ENCODE measurements around the gene NCAPD2.
A peak's percentile ranks its signal among the peaks of the same experiment; 100 is the strongest.

Gene NCAPD2, protein sequence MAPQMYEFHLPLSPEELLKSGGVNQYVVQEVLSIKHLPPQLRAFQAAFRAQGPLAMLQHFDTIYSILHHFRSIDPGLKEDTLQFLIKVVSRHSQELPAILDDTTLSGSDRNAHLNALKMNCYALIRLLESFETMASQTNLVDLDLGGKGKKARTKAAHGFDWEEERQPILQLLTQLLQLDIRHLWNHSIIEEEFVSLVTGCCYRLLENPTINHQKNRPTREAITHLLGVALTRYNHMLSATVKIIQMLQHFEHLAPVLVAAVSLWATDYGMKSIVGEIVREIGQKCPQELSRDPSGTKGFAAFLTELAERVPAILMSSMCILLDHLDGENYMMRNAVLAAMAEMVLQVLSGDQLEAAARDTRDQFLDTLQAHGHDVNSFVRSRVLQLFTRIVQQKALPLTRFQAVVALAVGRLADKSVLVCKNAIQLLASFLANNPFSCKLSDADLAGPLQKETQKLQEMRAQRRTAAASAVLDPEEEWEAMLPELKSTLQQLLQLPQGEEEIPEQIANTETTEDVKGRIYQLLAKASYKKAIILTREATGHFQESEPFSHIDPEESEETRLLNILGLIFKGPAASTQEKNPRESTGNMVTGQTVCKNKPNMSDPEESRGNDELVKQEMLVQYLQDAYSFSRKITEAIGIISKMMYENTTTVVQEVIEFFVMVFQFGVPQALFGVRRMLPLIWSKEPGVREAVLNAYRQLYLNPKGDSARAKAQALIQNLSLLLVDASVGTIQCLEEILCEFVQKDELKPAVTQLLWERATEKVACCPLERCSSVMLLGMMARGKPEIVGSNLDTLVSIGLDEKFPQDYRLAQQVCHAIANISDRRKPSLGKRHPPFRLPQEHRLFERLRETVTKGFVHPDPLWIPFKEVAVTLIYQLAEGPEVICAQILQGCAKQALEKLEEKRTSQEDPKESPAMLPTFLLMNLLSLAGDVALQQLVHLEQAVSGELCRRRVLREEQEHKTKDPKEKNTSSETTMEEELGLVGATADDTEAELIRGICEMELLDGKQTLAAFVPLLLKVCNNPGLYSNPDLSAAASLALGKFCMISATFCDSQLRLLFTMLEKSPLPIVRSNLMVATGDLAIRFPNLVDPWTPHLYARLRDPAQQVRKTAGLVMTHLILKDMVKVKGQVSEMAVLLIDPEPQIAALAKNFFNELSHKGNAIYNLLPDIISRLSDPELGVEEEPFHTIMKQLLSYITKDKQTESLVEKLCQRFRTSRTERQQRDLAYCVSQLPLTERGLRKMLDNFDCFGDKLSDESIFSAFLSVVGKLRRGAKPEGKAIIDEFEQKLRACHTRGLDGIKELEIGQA (N-terminal part only)

GRCh38 chr12:6493497-6494257 lies at the start of gene NCAPD2:
TSS of gene NCAPD2 (plus strand) at chr12:6494102. CDS start at chr12:6495099, 997 bp downstream.
- peak; percentile 98 for DNase-seq (ENCODE audit: low spot score)

DNA sequence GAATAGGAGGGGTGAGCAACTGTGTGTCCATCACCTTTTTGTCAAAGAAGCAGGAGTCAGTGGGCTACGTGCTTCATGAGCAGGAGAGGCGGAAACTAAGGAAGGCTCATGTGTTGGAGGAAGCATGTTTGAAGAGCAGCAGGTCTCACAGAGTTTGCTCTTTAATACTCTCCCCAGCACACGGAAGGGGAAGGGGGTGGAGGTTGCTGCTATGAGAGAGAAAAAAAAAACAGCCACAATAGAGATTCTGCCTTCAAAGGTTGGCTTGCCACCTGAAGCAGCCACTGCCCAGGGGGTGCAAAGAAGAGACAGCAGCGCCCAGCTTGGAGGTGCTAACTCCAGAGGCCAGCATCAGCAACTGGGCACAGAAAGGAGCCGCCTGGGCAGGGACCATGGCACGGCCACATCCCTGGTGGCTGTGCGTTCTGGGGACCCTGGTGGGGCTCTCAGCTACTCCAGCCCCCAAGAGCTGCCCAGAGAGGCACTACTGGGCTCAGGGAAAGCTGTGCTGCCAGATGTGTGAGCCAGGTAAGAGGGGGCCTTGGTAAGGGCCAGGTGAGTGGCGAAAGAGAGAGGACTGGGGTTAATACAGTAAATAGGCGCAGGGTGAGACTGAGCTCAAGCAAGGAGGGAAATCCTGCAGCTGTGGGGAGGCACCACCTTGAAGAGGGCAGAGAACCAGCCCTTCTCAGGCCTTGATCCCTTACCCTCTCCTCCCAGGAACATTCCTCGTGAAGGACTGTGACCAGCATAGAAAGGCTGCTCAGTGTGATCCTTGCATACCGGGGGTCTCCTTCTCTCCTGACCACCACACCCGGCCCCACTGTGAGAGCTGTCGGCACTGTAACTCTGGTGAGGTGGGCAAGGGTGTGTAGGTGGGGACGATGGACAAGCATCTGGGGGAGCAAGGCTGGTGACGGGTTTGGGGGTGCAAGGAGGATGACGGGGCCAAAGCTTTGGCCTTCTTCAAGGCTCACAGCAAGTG lies 48.9 kb upstream of the NCAPD2 start, which contains the start of gene CD27:
CD27 (plus strand) TSS at position 252 of the 985 bp plus-strand sequence; CDS start at position 393, 141 bp downstream.
- peak; percentile 83 for DNase-seq (ENCODE audit: low spot score)

DNA sequence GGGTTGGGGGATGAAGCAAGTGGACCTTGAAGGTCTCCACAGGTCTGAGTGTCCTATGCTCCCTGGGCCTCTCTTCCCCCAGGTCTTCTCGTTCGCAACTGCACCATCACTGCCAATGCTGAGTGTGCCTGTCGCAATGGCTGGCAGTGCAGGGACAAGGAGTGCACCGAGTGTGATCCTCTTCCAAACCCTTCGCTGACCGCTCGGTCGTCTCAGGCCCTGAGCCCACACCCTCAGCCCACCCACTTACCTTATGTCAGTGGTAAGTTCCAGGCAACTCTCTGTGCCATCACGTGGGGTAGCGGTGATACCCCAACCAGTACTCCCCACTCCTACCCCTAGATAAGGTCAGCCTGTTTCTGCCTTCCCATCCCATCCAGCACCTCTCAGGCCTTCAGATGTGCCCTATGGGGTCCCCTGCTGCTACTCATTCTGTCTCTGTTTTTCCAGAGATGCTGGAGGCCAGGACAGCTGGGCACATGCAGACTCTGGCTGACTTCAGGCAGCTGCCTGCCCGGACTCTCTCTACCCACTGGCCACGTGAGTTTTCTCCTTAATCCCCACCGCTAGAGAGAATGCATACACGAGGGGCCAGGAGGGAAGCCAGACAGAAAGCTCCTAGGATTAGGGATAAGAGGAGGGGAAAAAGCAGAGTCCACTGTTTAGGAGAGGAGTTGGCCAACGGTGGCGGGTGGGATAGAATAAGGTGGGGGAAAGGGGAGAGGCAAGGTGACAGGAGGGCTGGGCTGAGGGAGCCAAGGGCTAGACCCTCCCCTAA lies 43.6 kb upstream of the NCAPD2 start:
- DNase-seq (ENCODE audit: low spot score) = peak; percentile 16

DNA sequence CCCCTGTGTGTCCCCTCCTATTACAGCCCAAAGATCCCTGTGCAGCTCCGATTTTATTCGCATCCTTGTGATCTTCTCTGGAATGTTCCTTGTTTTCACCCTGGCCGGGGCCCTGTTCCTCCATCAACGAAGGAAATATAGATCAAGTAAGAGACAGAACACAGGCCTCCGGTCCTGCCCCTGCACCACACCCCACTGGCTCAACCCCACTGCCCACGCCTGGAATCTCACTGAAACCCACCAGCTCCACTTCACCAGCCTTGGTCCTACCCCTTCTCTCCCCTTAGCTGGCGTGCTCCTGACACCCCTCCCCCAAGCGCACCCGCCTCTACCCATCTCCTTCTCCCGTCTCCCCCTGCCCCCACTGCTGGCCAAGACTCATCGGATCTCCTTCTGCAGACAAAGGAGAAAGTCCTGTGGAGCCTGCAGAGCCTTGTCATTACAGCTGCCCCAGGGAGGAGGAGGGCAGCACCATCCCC lies 43.0 kb upstream of the NCAPD2 start:
- DNase-seq (ENCODE audit: low spot score) = no peak

DNA sequence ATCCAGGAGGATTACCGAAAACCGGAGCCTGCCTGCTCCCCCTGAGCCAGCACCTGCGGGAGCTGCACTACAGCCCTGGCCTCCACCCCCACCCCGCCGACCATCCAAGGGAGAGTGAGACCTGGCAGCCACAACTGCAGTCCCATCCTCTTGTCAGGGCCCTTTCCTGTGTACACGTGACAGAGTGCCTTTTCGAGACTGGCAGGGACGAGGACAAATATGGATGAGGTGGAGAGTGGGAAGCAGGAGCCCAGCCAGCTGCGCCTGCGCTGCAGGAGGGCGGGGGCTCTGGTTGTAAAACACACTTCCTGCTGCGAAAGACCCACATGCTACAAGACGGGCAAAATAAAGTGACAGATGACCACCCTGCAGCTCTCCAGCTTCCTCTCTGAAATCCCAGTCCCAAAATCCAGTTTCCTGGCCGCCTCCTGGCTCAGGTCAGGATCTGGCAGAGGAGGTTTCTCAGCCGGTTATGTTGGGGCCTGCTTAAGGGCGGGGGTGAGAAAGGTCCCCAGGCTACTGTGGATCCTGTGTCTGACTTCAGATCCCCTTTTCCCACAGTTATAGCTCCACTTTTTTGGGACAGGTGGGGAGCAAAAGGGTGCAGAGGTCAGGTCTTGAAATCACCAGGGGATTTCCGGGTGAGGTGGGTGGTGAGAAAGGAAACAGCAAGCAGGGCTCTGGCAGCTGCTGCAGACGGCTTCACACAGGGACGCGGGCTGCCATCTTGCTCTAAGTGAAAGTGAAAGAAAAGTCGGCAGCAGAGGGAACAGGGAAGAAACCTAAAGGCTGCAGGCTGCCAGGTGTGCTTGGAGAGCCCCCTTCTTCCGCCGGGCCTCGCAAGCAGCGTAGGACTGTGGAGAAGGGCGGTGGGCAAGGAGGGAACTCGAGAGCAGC lies 42.3 kb upstream of the NCAPD2 start, which contains the start of gene TAPBPL:
TAPBPL (plus strand) TSS at position 695 of the 897 bp plus-strand sequence. CDS start 207 bp downstream, outside the sequence.
- peak; percentile 97 for DNase-seq (ENCODE audit: low spot score)

- no peak for DNase-seq (ENCODE audit: low spot score)
These were observed 41.5 kb upstream of the NCAPD2 start for GRCh38 chr12:6452245-6452943.

GRCh38 chr12:6452944-6453630 lies 40.8 kb upstream of the NCAPD2 start:
- no peak for DNase-seq (ENCODE audit: low spot score)

DNA sequence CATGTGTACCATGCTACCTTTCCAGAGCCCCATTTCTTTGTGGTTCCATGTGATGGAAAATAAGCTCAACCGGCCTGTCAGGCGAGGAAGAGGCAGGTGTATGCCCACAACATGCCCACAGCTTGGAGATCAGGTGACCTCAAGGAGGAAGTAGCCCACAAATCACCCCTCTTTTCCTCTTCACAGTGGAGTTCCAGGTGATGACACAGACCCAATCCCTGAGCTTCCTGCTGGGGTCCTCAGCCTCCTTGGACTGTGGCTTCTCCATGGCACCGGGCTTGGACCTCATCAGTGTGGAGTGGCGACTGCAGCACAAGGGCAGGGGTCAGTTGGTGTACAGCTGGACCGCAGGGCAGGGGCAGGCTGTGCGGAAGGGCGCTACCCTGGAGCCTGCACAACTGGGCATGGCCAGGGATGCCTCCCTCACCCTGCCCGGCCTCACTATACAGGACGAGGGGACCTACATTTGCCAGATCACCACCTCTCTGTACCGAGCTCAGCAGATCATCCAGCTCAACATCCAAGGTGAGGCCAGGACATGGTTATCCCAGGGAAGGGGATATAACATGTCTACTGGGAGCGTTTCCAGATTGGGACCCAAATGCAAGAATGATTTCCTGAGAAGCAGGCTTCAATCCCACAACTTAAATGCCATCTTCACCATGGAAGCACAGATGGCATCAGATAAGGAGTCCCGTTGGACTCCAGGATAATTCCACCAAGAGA lies 36.5 kb upstream of the NCAPD2 start:
- no peak for DNase-seq (ENCODE audit: low spot score)

DNA sequence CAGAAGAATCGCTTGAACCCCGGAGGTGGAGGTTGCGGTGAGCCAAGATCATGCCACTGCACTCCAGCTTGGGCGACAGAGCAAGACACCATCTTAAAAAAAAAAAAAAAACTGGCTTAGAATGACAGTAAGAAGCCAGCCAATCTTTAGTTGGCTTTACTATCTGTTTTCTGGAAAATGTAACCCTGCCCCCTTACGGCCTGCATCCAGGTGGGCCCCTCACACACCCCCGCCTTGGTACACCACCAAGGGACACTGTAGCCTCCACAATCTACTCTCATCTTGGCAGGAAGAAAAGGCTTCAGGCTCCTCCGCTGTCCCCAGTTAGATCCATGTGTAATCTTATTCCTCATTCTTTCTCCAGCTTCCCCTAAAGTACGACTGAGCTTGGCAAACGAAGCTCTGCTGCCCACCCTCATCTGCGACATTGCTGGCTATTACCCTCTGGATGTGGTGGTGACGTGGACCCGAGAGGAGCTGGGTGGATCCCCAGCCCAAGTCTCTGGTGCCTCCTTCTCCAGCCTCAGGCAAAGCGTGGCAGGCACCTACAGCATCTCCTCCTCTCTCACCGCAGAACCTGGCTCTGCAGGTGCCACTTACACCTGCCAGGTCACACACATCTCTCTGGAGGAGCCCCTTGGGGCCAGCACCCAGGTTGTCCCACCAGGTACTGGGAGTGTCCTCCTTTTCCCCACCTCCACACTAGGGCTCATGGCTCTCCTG lies 35.5 kb upstream of the NCAPD2 start:
- no peak for DNase-seq (ENCODE audit: low spot score)

- no peak for DNase-seq (ENCODE audit: low spot score)
These were observed 34.9 kb upstream of the NCAPD2 start for GRCh38 chr12:6459004-6459337.

DNA sequence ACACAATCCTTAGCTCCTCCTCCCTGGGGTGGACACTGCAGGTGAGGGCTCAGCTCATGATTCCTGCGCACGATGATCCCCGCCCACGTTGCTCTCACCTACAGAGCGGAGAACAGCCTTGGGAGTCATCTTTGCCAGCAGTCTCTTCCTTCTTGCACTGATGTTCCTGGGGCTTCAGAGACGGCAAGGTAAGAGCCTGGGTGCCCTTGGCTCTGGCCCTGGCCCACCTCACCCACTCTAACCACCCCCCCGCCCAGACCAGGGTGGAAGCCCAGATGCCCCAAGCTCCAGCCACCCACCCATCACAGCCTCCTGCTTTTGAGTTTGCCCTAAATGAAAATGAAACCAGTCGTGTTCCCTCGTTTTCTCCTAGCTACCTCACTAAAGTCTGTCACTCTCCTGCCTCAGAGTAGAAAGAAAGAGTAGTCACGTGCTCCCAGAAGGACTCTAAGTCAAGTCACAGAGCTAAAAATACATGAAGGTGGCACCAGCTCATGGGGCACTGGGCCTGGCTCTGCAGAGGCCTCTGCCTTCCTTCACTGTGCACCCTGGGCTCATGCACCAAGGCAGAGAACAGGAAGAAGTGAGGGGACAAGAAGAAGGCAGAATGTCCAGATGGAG lies 33.0 kb upstream of the NCAPD2 start:
- peak; percentile 64 for DNase-seq (ENCODE audit: low spot score)

GRCh38 chr12:6461401-6462233 lies 32.3 kb upstream of the NCAPD2 start:
- peak; percentile 95 for DNase-seq (ENCODE audit: low spot score)

DNA sequence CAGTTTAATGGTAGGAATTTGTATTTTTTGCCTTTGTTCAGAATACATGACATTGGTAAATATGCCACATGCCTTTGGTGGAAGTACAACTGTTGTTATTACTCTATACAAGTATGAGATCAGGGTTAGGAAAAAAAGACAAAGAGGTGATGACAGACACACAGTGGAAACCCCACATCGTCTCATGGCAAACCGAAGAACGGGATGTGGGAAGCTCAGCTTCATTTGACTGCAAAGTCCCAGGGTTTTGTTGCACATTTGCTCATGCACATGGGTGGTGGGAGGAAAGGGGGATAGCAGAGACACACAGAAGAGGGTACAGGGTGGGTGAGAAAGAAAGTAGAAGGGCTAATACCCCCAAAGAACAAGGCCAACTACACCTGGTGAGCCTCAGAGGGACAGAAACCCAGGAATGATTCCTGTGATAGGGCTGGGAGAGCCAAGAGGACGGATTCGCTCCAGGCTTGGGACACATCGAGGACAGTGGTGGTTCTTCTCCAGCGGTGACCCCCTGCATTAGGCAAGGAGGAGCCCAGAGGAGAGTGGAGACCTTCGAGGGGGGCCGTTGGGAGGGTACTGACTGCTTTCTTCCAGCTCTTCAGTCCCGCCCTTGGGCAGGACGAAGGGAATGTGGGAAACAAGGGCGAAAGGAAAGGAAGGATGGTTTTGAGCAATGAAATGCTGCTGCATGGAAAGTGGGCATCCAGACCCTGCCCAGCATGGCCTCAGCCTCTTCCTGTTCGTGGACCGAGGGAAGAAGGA lies 31.5 kb upstream of the NCAPD2 start:
- DNase-seq (ENCODE audit: low spot score) = no peak

Measured in NAMALWA (cell line).